ENCODE results near the gene EFNA5.
"Not testable (repeated sequence)": the region's sequence is repeated elsewhere in the genome, so short reads cannot be mapped to it uniquely, and the experiment has no call there.

EFNA5 gene

DNA sequence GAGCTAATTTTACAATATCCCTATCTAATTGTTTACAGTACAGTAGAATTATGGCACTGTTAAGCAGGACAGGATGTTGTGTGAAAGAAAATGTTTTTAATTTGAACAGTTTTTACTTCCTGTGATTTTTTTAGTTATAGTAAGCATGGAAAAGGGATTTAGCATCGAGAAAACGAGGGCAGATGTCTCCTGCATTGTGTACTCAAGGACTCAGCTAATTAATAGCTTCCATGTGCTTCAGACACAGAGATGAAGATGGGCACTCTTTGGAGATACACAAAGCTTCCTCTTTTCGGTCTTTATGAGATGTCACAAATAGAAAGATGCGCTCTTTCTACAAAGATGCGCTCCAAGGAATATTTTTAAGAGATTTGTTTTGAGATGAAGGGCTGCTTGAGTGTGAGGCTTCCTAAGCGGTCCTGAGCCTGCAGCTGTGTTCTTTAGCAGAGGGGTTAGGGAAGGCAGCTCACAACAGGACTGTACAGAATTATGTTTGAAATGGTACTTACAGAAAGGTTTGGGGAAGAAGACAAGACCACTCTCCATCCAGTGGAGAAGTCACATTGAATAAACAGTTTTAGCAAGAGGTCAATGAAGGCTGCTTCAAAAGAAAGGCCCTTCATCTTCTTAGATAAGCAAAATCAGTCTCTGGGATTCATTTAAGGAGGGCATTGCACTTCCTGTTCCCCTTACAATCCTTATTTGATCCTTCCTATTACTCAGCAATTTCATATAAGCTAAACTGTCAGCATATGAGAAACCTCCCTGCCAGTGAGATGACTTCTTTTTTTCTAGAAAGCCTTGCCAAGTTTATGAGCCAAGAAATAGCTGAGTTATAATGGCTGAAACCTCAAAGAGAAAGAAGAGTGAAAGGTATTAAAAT lies 311.5 kb downstream of the EFNA5 start:
- peak; percentile 87 for DNase-seq

DNA sequence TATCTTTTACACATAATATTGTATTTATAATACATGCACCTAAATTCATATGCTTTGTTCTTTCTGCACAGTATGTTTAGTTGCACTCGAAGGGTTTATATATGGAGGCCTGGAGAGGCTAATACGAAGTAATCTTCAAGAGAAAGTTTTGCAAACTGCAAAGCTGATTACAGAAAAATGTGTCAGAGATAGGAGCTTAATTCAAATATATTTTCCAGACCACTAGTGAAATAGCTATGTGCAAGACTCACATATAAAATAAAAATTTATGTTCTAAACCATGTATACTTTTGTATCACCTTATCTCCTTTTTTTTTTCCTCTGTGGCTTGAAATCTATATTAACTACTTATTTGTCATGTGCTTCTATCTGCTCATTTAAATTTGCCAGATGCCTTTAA lies 313.8 kb downstream of the EFNA5 start:
- DNase-seq, result no peak

DNA sequence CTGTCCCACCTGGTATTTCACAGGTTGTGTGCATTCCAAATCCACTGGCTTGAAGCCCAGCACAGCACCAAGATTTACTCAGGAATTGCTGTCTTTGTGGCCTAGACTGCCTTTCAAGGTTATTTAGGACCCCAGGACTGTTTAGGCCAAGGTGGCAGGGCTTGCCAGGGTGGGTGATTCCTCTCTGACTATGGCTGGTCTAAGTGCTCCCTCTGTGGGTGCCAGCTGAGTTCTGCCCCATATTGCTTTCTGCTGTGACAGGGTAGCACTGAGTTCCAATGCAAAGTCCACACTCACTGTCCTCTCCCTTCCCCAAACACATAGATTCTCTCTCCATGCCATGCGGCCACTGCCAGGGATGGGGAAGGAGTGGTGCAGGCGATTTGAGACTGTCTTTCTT lies 318.2 kb downstream of the EFNA5 start:
- no peak for DNase-seq

DNA sequence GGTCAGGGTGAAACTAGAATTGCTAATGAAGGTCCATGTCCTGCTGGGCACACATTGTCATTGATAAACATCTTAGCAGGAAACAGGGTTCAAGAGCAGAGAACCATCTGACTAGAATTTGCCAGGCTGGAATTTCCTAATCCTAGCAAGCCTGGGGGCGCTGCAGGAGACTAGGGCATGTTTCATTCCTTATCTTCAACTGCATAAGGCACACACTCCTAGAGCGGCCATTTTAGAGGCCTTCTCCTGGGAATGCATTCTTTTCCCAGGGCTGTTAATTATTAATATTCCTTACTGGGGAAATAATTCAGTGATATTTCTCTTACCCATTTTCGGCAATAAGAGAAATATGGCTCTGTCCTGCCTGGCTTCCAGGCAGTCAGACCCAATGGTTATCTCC lies 324.2 kb downstream of the EFNA5 start:
- not testable (repeated sequence) for DNase-seq

DNA sequence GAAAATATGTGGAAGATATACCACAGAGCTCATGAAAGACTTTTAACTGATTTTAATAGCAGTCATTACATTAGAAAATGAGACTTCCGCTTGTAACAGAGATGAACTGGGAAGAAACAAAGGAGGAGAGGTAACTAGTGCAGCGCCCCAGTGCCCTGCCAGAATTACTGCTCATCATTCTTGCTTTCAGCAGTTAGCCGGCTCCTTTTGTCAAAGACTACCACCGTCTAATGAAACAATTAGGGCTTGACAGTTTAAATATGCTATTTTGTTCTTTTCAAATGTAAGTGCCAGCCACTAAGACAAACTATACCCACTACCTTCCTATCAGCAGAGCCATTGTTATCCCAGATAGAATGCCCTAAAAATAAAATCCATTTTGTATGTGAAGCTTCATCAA lies 328.4 kb downstream of the EFNA5 start:
- no peak for DNase-seq

DNA sequence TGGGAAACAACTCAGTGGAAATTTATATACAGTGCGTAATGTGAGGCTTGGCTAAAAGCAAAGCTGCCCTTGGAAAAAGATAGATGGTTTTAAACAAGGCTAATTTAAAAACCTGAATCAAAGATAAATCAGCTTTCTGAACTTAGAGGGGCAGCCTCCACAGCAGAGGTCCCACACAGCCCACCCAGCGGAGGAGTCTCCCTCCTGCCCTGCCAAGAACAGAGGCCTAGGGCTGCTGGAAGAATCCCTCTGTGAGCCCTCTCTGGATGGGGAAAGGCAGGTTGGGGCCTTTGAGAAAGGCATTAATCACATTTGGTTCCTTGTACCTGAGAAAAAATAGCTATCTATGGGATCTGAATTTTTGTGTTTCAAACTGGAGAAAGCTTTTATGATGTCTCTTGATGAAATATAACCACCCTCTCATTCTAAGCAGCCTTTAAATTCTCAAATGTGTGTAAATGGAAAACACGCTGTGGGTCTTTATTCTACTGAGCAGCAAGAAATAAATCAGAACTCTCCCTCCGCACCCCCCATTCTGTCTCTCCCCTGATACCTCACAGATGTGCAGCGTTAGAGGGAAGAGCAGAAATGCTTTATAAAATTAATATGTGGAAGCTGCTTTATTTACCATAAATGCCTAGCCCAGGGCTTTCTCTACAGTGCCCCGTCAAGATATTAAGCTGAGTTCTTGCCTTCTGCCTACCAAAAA lies 329.2 kb downstream of the EFNA5 start:
- DNase-seq, result no peak

DNA sequence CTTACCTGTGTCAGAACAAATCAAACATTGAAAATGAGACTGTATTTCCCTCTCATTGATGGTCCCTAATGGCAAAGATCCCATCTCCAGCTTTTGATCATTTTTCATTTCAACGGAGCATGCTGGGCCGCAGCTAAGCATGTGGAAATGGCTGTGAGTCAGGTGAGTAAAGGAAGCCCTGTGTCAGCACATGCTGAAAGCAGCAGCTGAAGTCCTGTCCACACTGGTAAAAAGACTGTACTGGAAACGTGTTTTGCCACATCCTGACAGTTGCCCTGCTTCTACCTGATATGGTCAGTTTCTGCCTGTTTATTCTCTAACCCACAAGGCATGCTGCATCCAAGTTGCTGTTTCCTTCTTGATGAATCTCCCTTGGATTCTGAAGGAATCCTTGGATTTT lies 330.1 kb downstream of the EFNA5 start:
- DNase-seq, result no peak

DNA sequence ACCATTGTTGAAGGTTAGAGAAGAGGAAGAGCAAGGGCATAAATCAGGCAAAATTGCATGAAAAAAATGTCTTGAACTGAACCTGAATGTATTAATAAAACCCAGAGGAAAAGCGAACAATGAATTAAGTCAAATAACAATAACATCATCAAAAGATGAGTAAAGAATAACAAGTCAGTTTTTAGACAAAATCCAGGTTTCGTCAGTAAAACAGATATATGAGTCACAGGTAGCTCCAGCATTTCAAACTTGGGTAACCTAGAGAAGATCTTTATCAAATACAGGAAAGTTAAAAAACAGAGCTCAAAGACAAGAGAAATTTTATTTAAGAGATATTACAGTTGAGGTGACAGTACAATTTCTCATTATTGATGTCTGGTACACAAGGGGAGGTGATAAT lies 332.4 kb downstream of the EFNA5 start:
- no peak for DNase-seq

DNA sequence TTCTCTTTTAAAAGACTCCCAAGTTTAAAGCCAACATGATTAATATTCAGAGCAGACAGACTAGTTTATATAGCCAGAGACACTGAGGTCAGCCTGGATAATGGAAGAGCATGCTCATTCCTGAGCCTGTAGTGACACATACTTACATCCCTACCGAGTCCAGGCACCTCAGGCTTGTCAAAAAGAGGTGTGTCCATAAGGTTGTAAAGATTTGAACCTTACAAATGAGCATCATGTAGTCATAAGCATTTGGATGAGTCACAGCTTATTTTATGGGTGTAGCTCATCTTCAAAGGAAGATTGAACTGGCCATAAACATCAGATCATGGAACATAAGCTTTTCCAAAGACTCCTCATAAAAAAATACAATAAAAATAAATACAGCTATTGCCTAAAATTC lies 333.5 kb downstream of the EFNA5 start:
- DNase-seq, result no peak

DNA sequence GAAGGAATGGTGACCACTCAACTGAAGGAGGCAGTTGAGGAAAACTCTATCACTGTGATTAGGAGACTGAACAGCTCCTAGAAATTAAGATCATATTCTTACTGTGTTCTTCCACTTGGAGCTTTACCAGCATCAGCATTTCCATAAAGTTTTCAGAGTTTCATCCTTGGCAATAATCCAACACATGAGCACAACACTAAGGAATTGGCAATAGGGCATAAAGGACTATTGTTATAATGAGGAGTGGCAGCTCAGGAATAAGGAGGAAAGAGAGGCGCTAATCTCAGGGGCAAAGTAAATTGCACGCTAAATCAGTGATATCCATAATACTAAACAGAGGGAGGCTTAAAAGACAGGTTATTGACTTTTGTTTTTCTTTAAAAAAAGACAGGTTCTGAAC lies 338.9 kb downstream of the EFNA5 start:
- DNase-seq, result no peak

DNA sequence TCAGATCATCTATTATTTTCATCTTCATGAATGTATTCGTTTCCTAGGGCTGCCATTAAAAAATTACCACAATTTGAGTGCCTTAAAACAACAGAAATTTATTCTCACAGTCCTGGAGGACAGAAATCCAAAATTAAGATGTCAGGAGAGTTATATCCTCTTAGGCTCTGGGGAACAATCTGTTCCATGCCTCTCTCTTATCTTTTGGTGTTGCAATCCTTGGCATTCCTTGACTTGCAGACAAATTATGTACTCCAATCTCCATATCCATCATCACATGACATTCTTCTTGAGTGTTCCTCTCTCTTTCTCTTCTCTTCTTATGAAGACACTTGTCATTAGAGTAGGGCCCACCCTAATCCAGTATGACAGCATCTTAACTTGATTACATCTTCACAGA lies 339.4 kb downstream of the EFNA5 start:
- no peak for DNase-seq

DNA sequence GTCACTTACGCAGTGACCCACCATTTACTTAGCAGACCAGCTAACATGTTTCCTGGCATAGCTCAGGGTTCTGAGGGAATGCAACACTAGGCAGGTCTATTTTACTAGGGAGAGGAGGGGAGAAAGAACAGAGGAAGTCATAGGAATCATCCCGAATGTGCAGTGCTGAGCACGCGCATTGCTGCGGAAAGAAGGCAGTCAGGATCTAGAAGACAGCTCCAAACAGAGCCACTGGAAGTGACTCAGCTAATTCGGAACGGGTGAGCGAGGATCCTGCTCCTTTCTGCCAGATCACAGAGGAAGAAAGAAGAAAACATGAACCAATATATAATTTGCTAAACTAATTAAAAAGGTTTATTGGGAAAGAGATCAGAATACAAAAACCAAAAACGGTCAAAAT lies 339.8 kb downstream of the EFNA5 start:
- no peak for DNase-seq

DNA sequence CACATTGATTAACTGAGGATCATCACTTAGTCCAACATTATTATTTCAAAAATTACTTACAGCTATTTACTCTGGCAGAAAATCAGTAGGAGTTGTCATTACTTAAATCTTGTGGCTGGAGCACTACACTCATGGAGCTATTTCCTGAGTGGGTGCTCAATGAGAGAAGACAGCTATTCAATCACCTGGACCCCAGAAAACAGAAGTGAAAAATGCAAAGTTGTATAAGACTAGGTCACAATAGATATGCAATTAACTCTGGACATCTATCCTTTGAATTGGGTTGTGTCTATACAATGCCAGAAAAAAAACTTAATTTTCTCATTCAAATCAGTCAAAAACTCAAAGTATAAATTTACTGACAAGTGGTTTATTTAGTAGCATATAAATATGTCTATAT lies 340.9 kb downstream of the EFNA5 start:
- no peak for DNase-seq
